OCI-LY1 (cell line): ENCODE data around the gene SPAG17.

ENCODE experiments used
- CTCF ChIP-seq: fragments of 200-600 bp; sonication (generic), shearing (Covaris generic); IDR thresholded peaks from 2 replicates; pipeline ENCODE4 v1.5.1; 2017; ENCODE audit warnings: mild to moderate bottlenecking, antibody characterized with exemption, low read length, moderate library complexity, mixed read lengths
- EZH2 ChIP-seq: fragments of 200-600 bp; sonication (generic), shearing (Covaris generic); IDR thresholded peaks from 2 replicates; pipeline ENCODE4 v1.8.0; 2017; ENCODE audit warnings: borderline replicate concordance, mixed run types, mild to moderate bottlenecking, antibody characterized with exemption, low read length, moderate library complexity, mixed read lengths

GRCh38 chr1:118160806-118161205 is 24.2 kb downstream of the SPAG17 start:
- TF ChIP-seq CTCF (no peak), EZH2 (no peak)
